SK-N-SH treated with all-trans-retinoic acid at 6 μM for 48 hours (cell line): ENCODE data around the gene PRRT3.

Source experiments
- ATAC-seq: fragments of 200-7000 bp; cut with Tn5 transposase; 3 replicates; pipeline ENCODE4 v1.9.1; 2020; ENCODE audit warnings: mild to moderate bottlenecking, moderate library complexity
- ARNTL ChIP-seq: fragments of 450-650 bp; formaldehyde crosslinking; IDR thresholded peaks from 2 replicates; pipeline ENCODE4 v1.5.0; 2020; ENCODE audit warnings: low read depth, mild to moderate bottlenecking, moderate library complexity, borderline replicate concordance
- BACH2 ChIP-seq: fragments of 250-450 bp; sonication (Bioruptor Pico); IDR thresholded peaks from 2 replicates; pipeline ENCODE4 v1.9.0; 2021; ENCODE audit warnings: mild to moderate bottlenecking, borderline replicate concordance
- CSDC2 ChIP-seq: fragments of 250-450 bp; sonication (Bioruptor Pico); IDR thresholded peaks from 2 replicates; pipeline ENCODE4 v1.5.0; 2020; ENCODE audit warnings: mild to moderate bottlenecking, moderate library complexity
- ESRRG ChIP-seq: fragments of 250-450 bp; sonication (Bioruptor Pico); IDR thresholded peaks from 2 replicates; pipeline ENCODE4 v1.6.1; 2021; ENCODE audit warnings: mild to moderate bottlenecking
- GLIS3 ChIP-seq: fragments of 250-450 bp; sonication (Bioruptor Pico); IDR thresholded peaks from 2 replicates; pipeline ENCODE4 v1.5.0; 2020; ENCODE audit warnings: mild to moderate bottlenecking, moderate library complexity
- ISL1 ChIP-seq: fragments of 250-450 bp; sonication (Bioruptor Pico); IDR thresholded peaks from 2 replicates; pipeline ENCODE4 v2.1.2; 2022; ENCODE audit warnings: mild to moderate bottlenecking, moderate library complexity
- OSR1 ChIP-seq: fragments of 250-450 bp; sonication (Bioruptor Pico); IDR thresholded peaks from 2 replicates; pipeline ENCODE4 v1.8.0; 2022; ENCODE audit warnings: moderate library complexity, mild to moderate bottlenecking, inconsistent platforms
- PPARA ChIP-seq: fragments of 250-450 bp; sonication (Bioruptor Pico); IDR thresholded peaks from 2 replicates; pipeline ENCODE4 v1.5.0; 2020; ENCODE audit warnings: mild to moderate bottlenecking, borderline replicate concordance
- SNAI2 ChIP-seq: fragments of 250-450 bp; sonication (Bioruptor Pico); IDR thresholded peaks from 2 replicates; pipeline ENCODE4 v1.5.0; 2020; ENCODE audit warnings: mild to moderate bottlenecking, moderate library complexity
- TCF4 ChIP-seq: fragments of 250-450 bp; sonication (Bioruptor Pico); IDR thresholded peaks from 2 replicates; pipeline ENCODE4 v1.8.0; 2021; ENCODE audit warnings: mild to moderate bottlenecking, moderate library complexity, borderline replicate concordance
- TOX ChIP-seq: fragments of 250-450 bp; sonication (Bioruptor Pico); IDR thresholded peaks from 2 replicates; pipeline ENCODE4 v1.8.0; 2021; ENCODE audit warnings: mild to moderate bottlenecking, moderate library complexity, borderline replicate concordance
- ZC3H10 ChIP-seq: fragments of 250-450 bp; sonication (Bioruptor Pico); IDR thresholded peaks from 2 replicates; pipeline ENCODE4 v1.5.1; 2021; ENCODE audit warnings: mild to moderate bottlenecking, moderate library complexity
- ZFP3 ChIP-seq: fragments of 250-450 bp; sonication (Bioruptor Pico); IDR thresholded peaks from 2 replicates; pipeline ENCODE4 v1.5.0; 2020; ENCODE audit warnings: mild to moderate bottlenecking, moderate library complexity
- ZFP30 ChIP-seq: fragments of 450-650 bp; formaldehyde crosslinking; IDR thresholded peaks from 2 replicates; pipeline ENCODE4 v1.5.0; 2022; ENCODE audit warnings: mild to moderate bottlenecking, moderate library complexity
- ZNF70 ChIP-seq: fragments of 450-650 bp; formaldehyde crosslinking; IDR thresholded peaks from 2 replicates; pipeline ENCODE4 v1.5.0; 2020; ENCODE audit warnings: mild to moderate bottlenecking, moderate library complexity
- ZNF8 ChIP-seq: fragments of 450-650 bp; formaldehyde crosslinking; IDR thresholded peaks from 2 replicates; pipeline ENCODE4 v1.5.0; 2020; ENCODE audit warnings: mild to moderate bottlenecking, moderate library complexity
- TF ChIP-seq, protein P1 (sequence below): fragments of 250-450 bp; sonication (Bioruptor Pico); IDR thresholded peaks from 2 replicates; pipeline ENCODE4 v1.5.1; 2021; ENCODE audit warnings: mild to moderate bottlenecking, moderate library complexity
- TF ChIP-seq, protein P2 (sequence below): fragments of 250-450 bp; sonication (Bioruptor Pico); IDR thresholded peaks from 2 replicates; pipeline ENCODE4 v1.5.0; 2020; ENCODE audit warnings: mild to moderate bottlenecking, moderate library complexity
- TF ChIP-seq, protein P3 (sequence below): fragments of 250-450 bp; sonication (Bioruptor Pico); IDR thresholded peaks from 2 replicates; pipeline ENCODE4 v1.8.0; 2021; ENCODE audit warnings: low read depth, mild to moderate bottlenecking, moderate library complexity, borderline replicate concordance
- TF ChIP-seq, protein P4 (sequence below): fragments of 250-450 bp; sonication (Bioruptor Pico); IDR thresholded peaks from 2 replicates; pipeline ENCODE4 v1.8.0; 2020; ENCODE audit warnings: mild to moderate bottlenecking, moderate library complexity, borderline replicate concordance

PRRT3 gene

DNA sequence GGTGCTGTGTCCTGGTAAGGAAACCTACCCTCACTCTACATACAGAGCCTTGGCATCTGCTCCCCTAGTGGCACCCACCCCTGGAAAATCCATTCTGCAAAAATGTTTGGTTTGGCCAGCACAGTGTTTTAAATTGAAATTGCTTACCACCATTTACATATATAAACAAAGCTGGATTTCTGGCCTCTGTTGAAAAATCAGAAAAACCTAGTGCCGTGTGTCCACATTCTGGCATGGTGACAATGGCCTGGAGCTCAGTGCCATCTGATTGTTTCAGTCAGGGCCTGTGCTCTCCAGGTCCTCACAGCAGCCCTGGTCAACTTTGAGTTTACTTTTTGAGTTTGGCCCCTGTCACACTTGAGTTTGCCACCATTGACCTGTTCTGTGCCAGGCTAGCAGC is 38.2 kb downstream of the PRRT3 start:
- ATAC-seq, result no peak
- TF ChIP-seq TCF4 (no peak), ZC3H10 (CRISPR knock-in tag) (no peak), BACH2 (CRISPR knock-in tag) (no peak), ZFP3 (no peak), ZNF8 (CRISPR knock-in tag) (no peak), ZFP30 (CRISPR knock-in tag) (no peak), OSR1 (CRISPR knock-in tag) (no peak), PPARA (CRISPR knock-in tag) (no peak), GLIS3 (CRISPR knock-in tag) (no peak), CSDC2 (CRISPR knock-in tag) (no peak), ISL1 (CRISPR knock-in tag) (no peak), ZNF70 (CRISPR knock-in tag) (no peak), SNAI2 (CRISPR knock-in tag) (no peak), ARNTL (CRISPR knock-in tag) (no peak), TOX (CRISPR knock-in tag) (no peak)
- TF ChIP-seq, protein P1, sequence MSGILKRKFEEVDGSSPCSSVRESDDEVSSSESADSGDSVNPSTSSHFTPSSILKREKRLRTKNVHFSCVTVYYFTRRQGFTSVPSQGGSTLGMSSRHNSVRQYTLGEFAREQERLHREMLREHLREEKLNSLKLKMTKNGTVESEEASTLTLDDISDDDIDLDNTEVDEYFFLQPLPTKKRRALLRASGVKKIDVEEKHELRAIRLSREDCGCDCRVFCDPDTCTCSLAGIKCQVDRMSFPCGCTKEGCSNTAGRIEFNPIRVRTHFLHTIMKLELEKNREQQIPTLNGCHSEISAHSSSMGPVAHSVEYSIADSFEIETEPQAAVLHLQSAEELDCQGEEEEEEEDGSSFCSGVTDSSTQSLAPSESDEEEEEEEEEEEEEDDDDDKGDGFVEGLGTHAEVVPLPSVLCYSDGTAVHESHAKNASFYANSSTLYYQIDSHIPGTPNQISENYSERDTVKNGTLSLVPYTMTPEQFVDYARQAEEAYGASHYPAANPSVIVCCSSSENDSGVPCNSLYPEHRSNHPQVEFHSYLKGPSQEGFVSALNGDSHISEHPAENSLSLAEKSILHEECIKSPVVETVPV (CRISPR knock-in tag), result no peak
- TF ChIP-seq, protein P2, sequence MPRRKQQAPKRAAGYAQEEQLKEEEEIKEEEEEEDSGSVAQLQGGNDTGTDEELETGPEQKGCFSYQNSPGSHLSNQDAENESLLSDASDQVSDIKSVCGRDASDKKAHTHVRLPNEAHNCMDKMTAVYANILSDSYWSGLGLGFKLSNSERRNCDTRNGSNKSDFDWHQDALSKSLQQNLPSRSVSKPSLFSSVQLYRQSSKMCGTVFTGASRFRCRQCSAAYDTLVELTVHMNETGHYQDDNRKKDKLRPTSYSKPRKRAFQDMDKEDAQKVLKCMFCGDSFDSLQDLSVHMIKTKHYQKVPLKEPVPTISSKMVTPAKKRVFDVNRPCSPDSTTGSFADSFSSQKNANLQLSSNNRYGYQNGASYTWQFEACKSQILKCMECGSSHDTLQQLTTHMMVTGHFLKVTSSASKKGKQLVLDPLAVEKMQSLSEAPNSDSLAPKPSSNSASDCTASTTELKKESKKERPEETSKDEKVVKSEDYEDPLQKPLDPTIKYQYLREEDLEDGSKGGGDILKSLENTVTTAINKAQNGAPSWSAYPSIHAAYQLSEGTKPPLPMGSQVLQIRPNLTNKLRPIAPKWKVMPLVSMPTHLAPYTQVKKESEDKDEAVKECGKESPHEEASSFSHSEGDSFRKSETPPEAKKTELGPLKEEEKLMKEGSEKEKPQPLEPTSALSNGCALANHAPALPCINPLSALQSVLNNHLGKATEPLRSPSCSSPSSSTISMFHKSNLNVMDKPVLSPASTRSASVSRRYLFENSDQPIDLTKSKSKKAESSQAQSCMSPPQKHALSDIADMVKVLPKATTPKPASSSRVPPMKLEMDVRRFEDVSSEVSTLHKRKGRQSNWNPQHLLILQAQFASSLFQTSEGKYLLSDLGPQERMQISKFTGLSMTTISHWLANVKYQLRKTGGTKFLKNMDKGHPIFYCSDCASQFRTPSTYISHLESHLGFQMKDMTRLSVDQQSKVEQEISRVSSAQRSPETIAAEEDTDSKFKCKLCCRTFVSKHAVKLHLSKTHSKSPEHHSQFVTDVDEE, result no peak
- TF ChIP-seq, protein P3, sequence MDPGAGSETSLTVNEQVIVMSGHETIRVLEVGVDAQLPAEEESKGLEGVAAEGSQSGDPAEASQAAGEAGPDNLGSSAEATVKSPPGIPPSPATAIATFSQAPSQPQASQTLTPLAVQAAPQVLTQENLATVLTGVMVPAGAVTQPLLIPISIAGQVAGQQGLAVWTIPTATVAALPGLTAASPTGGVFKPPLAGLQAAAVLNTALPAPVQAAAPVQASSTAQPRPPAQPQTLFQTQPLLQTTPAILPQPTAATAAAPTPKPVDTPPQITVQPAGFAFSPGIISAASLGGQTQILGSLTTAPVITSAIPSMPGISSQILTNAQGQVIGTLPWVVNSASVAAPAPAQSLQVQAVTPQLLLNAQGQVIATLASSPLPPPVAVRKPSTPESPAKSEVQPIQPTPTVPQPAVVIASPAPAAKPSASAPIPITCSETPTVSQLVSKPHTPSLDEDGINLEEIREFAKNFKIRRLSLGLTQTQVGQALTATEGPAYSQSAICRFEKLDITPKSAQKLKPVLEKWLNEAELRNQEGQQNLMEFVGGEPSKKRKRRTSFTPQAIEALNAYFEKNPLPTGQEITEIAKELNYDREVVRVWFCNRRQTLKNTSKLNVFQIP, result no peak
- TF ChIP-seq, protein P4, sequence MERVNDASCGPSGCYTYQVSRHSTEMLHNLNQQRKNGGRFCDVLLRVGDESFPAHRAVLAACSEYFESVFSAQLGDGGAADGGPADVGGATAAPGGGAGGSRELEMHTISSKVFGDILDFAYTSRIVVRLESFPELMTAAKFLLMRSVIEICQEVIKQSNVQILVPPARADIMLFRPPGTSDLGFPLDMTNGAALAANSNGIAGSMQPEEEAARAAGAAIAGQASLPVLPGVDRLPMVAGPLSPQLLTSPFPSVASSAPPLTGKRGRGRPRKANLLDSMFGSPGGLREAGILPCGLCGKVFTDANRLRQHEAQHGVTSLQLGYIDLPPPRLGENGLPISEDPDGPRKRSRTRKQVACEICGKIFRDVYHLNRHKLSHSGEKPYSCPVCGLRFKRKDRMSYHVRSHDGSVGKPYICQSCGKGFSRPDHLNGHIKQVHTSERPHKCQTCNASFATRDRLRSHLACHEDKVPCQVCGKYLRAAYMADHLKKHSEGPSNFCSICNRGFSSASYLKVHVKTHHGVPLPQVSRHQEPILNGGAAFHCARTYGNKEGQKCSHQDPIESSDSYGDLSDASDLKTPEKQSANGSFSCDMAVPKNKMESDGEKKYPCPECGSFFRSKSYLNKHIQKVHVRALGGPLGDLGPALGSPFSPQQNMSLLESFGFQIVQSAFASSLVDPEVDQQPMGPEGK, result no peak

DNA sequence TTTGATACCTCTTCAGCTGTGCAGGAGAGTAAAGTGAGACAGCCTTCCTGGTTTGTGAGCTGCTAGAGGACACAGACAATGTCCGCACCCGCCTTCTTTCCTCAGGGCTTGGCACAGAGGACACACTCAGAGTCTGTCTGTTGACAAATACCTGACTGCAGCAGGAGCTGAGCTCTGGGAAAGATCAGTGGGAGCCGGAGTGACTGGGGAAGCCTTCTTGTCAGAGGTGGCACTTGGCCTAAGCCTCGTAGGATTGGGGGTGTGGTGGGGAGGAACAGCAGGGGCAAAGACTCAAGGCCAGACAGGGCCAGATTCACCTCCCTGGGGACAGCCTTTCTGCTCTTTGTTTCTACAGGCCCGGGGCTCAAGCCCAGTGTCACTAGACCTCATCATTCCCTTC is 38.6 kb downstream of the PRRT3 start:
- no peak for TF ChIP-seq ZFP30 (CRISPR knock-in tag)
- no peak for TF ChIP-seq TCF4
- no peak for TF ChIP-seq ISL1 (CRISPR knock-in tag)
- no peak for TF ChIP-seq TOX (CRISPR knock-in tag)
- TF ChIP-seq, protein P4, result no peak
- TF ChIP-seq ZNF70 (CRISPR knock-in tag), result no peak
- TF ChIP-seq, protein P3, result no peak
- no peak for TF ChIP-seq ZC3H10 (CRISPR knock-in tag)
- no peak for TF ChIP-seq CSDC2 (CRISPR knock-in tag)
- no peak for TF ChIP-seq ARNTL (CRISPR knock-in tag)
- no peak for TF ChIP-seq ZNF8 (CRISPR knock-in tag)
- no peak for TF ChIP-seq OSR1 (CRISPR knock-in tag)
- no peak for TF ChIP-seq ESRRG (CRISPR knock-in tag)
- TF ChIP-seq SNAI2 (CRISPR knock-in tag), result no peak
- TF ChIP-seq, protein P2, result no peak
- no peak for TF ChIP-seq ZFP3
- no peak for TF ChIP-seq PPARA (CRISPR knock-in tag)
- ATAC-seq, result no peak
